Adrenal gland (tissue), 5 donors: ENCODE results near the gene CTCF.

Source experiments
- POLR2A ChIP-seq, 2 donors: fragments of 450-650 bp; IDR thresholded peaks; one replicate each; pipeline ENCODE4 v1.6.1; 2017; ENCODE audit warnings: antibody characterized with exemption in 2 of 2, mild to moderate bottlenecking in 2 of 2, moderate library complexity in 1 of 2
- TF ChIP-seq, protein P1 (sequence below), 6 experiments: fragments of 450-650 bp in 4 of 6; fragments of 200-600 bp in 2 of 6; sonication (generic) in 1 of 6; IDR thresholded peaks; 1 replicate in 5 of 6; 2 replicates in 1 of 6; pipeline versions ENCODE4 v1.5.1 to v1.8.0; 2016 to 2021; ENCODE audit warnings: antibody characterized with exemption in 6 of 6, mild to moderate bottlenecking in 2 of 6, moderate library complexity in 1 of 6
- donor health status: DM: no; HTN: no; CAD: no.

DNA sequence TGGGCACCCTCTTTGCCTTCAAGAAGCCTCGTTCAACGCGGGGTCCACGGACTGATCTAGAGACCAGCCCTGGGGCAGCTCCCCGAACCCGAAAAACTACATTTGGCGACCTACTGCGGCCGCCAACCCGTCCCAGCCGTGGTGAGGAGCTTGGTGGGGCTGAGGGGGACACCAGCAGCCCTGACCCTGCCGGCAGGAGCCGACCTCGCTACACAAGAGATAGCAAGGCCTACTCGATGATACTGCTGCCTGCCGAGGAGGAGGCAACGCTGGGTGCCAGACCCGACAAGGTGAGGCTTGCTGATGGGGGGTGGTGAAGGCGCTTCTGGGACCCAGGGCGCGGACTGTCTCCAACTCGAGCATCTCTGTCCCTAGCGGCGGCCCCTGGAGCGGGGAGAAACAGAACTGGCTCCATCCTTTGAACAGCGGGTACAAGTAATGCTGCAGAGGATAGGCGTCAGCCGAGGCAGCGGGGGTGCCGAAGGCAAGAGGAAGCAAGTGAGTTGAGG, 92.1 kb downstream of the CTCF start:
- TF ChIP-seq, protein P1, sequence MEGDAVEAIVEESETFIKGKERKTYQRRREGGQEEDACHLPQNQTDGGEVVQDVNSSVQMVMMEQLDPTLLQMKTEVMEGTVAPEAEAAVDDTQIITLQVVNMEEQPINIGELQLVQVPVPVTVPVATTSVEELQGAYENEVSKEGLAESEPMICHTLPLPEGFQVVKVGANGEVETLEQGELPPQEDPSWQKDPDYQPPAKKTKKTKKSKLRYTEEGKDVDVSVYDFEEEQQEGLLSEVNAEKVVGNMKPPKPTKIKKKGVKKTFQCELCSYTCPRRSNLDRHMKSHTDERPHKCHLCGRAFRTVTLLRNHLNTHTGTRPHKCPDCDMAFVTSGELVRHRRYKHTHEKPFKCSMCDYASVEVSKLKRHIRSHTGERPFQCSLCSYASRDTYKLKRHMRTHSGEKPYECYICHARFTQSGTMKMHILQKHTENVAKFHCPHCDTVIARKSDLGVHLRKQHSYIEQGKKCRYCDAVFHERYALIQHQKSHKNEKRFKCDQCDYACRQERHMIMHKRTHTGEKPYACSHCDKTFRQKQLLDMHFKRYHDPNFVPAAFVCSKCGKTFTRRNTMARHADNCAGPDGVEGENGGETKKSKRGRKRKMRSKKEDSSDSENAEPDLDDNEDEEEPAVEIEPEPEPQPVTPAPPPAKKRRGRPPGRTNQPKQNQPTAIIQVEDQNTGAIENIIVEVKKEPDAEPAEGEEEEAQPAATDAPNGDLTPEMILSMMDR (IDR thresholded peaks at IDR 0.05): no peak
- TF ChIP-seq POLR2A (IDR thresholded peaks at IDR 0.05): no peak
